BLaER1 treated with 17β-estradiol and CSF1 and Interleukin-3, amounts not matched to agents 10 nM and 100 nM (cell line): Measurements from ENCODE around the gene RPL27.

Experiments used
- H3K27ac ChIP-seq, 11 experiments: shearing (Covaris generic); formaldehyde crosslinking; 2 replicates each; pipeline ENCODE4 v1.8.1; 2022
- H3K27me3 ChIP-seq, 11 experiments: shearing (Covaris generic); formaldehyde crosslinking; 2 replicates each; pipeline ENCODE4 v1.8.1; 2022
- H3K36me3 ChIP-seq, 11 experiments: shearing (Covaris generic); formaldehyde crosslinking; 2 replicates each; pipeline ENCODE4 v1.8.1; 2022
- H3K4me1 ChIP-seq, 10 experiments: shearing (Covaris generic); formaldehyde crosslinking; 2 replicates each; pipeline ENCODE4 v1.8.1; 2022
- H3K4me2 ChIP-seq, 11 experiments: shearing (Covaris generic); formaldehyde crosslinking; 2 replicates each; pipeline ENCODE4 v1.8.1; 2022
- H3K4me3 ChIP-seq, 10 experiments: shearing (Covaris generic); formaldehyde crosslinking; 2 replicates each; pipeline ENCODE4 v1.8.1; 2022
- H3K9ac ChIP-seq, 11 experiments: shearing (Covaris generic); formaldehyde crosslinking; 2 replicates each; pipeline ENCODE4 v1.8.1; 2022
- H3K9me3 ChIP-seq, 11 experiments: shearing (Covaris generic); formaldehyde crosslinking; replicated peaks in 1 of 11; 2 replicates each; pipeline ENCODE4 v1.8.1; 2022
- H4K20me1 ChIP-seq, 11 experiments: shearing (Covaris generic); formaldehyde crosslinking; 2 replicates each; pipeline ENCODE4 v1.8.1; 2022
- Cebpa-rat ChIP-seq, 11 experiments: shearing (Covaris generic); IDR thresholded peaks; 2 replicates each; pipeline ENCODE4 v1.8.1; 2022

RPL27 gene

DNA sequence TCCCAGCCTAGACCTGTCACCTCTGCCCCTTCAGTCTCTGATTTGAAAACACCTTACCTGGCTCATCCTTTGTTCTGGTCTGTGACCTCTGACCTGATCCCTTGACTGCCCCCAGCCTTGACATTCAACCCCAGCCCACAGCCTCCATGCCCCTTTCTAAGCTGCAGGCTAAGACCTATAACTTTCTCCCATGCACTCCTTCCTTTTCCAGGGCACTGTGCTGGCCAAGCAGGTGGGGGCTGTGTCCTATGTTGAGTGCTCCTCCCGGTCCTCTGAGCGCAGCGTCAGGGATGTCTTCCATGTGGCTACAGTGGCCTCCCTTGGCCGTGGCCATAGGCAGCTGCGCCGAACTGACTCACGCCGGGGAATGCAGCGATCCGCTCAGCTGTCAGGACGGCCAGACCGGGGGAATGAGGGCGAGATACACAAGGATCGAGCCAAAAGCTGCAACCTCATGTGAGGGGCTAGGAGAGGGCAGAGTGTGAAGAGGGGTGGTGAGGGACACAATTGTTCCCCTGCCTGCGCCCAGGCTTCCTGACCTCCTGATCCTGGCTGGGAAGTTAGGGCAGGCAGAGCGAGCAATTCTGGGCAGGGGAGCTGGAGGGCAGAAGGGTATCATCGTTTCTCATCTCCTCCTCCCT is 30.1 kb downstream of the RPL27 start:
- Histone ChIP-seq H3K4me2 (no peak overlapping the region), H3K4me3 (no peak overlapping the region), H3K36me3 (no peaks in the 10 kb centered on the region), H3K27ac (no peak overlapping the region; a peak in 1 of 22 replicates), H3K9ac (no peak overlapping the region), H4K20me1 (no peaks in the 10 kb centered on the region; a peak in 1 of 22 replicates), H3K9me3 (no peaks in the 10 kb centered on the region), H3K4me1 (peaks cover 9 to 45% (median 31%) of the 10 kb centered on the region in 10 experiments; a peak in 18 of 20 replicates), H3K27me3 (peaks cover 0 to 20% (median 5%) of the 10 kb centered on the region in 11 experiments; a peak in 9 of 22 replicates)
- TF ChIP-seq Cebpa-rat (IDR thresholded peaks at IDR 0.05) = no peak

DNA sequence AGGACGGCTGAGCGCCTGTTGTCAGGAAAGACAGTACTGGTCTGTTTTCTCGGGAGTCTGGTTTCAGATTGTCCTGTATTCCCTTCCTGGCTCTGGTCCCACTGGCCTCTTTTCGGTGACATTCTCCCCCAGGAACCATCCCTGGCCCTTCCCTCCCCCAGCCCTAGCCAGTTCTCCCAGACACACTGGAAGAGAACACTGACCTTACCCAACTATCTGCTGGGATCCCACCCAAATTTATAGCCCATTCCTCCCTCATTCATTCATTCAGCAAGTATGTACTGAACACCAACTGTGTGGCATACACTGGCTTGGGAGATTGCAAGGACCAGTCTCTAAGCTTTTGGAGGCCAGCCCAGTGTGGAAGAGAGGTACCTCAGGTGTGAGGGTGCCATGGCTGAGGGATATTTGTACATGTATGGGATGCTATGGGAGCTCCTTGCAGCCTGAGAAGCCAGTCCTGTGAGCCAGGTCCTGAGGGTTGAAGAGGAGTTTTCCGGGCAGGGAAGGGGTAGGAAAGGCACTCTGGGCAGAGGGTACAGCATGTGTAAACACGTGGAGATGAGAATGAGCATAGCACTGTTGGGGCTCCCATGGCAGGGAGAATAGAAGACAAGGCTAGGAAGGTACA is 32.0 kb downstream of the RPL27 start:
- Histone ChIP-seq H4K20me1 (no peaks in the 10 kb centered on the region; a peak in 1 of 22 replicates), H3K36me3 (no peaks in the 10 kb centered on the region), H3K4me1 (peaks cover 4 to 48% (median 37%) of the 10 kb centered on the region in 10 experiments; a peak in 16 of 20 replicates), H3K27me3 (peaks cover 0 to 14% (median 5%) of the 10 kb centered on the region in 11 experiments; a peak in 8 of 22 replicates), H3K4me2 (no peak overlapping the region), H3K27ac (peak overlapping the region in 2 of 11 experiments; percentile 5 to 42; a peak in 2 of 22 replicates), H3K9ac (peak overlapping the region in 1 of 11 experiments; percentile 5; a peak in 1 of 22 replicates), H3K4me3 (no peak overlapping the region), H3K9me3 (no peaks in the 10 kb centered on the region)
- no peak for TF ChIP-seq Cebpa-rat (IDR thresholded peaks at IDR 0.05)

DNA sequence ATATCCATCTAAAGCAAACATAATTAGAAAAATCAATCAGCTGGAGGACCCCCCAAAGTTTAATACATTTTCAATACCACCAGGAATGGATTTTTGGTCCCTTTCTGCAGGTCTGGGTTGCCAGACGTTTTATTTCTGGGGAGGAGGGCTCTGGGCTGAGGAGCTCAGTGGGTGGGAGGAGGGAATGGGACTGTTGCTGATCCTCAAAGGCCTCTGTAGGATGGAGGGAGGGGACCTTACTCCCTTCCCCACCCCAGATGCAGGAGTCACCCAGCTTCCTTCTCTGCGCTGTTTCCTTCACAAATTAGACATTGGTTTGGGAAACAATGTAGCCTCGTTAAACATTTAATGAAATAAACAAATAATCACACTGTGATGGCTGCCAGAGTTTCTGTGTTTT is 33.4 kb downstream of the RPL27 start:
- no peak overlapping the region for H3K27ac ChIP-seq
- H3K27me3 ChIP-seq = no peaks in the 10 kb centered on the region; a peak in 1 of 22 replicates
- no peak overlapping the region for H3K9ac ChIP-seq
- peaks cover 4 to 34% (median 24%) of the 10 kb centered on the region in 10 experiments; a peak in 14 of 20 replicates for H3K4me1 ChIP-seq
- H4K20me1 ChIP-seq = 0 out of 22 replicates have a peak, but pooled peaks cover 0 to 4% (median 0%) of the 10 kb centered on the region in 11 experiments
- no peak overlapping the region for H3K4me3 ChIP-seq
- no peak for TF ChIP-seq Cebpa-rat (IDR thresholded peaks at IDR 0.05)
- H3K4me2 ChIP-seq = no peak overlapping the region
- H3K36me3 ChIP-seq = no peaks in the 10 kb centered on the region
- H3K9me3 ChIP-seq = no peaks in the 10 kb centered on the region

DNA sequence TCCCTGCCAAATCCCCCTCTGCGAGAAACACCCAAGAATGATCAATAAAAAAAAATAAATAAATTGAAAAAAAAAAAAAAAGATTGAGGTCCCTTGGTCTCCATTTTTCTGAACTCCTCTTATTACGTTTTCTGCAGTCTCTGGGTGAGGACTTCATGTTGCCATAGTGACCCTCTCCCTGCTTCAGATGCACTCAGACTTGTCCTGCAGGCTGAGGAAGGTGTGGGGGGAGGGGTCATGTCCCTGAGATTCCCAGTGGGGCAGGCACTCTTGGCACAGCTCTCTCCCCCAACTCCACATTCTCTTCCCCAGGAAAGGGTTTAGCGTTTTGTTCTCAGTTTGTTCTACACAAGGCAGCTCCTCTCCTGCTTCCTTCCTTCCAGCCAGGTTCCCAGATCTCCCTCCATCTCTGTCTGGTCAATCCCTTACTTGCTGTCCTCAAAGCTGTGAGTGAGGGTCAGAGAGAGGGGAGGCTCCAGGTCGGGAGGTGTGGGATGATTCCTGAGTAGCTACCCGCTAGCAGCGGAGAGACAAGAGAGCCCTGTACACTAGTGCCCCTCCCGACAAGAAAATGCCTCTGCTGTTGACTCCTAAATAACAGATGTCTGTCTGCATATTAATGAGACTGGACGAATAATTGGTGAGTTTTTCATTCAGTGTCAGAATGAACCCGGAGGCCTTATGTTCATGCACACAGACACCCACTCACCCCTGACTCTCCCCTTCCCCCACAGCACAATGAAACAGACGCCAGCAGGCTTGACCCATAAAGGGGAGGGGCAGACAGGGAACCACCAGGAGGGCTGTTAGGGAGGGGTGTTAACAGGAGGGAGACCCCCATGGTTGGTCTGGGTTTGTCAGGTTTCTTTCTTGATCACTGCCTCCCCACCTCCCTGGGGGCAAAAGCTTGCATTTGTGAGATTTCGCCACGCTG is 36.0 kb downstream of the RPL27 start:
- Histone ChIP-seq H3K4me2 (peak overlapping the region in 9 of 11 experiments; percentile 2 to 58 (median 28); a peak in 12 of 22 replicates), H3K9ac (peak overlapping the region in 3 of 11 experiments; percentile 25 to 35 (median 26); a peak in 2 of 22 replicates), H3K9me3 (no peaks in the 10 kb centered on the region)

DNA sequence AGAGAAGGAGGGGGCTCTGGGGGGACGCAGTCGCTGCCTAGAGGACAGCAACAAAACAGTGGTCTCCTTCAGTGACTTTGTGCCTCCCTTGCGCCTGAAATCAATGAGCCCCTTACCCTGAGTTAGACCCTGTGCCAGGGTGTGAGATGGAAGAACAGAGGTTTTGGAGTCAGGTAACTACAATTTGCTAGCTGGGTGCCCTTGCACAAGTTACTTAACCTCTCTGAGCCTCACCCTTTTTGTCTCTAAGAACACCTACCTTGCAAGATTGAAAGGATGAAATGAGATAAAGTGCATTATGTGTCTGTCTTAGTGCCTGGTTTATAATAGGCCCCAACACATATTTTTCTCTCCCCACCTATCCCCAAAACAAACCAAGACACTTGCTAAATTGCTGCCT is 36.7 kb downstream of the RPL27 start:
- H3K36me3 ChIP-seq = no peaks in the 10 kb centered on the region; a peak in 1 of 22 replicates
- H3K4me3 ChIP-seq = no peak overlapping the region
- H4K20me1 ChIP-seq = peaks cover 0 to 4% (median 0%) of the 10 kb centered on the region in 11 experiments; a peak in 1 of 22 replicates
- no peaks in the 10 kb centered on the region for H3K9me3 ChIP-seq
- H3K27ac ChIP-seq = no peak overlapping the region
- TF ChIP-seq Cebpa-rat (IDR thresholded peaks at IDR 0.05) = no peak
- H3K4me2 ChIP-seq = peak overlapping the region in 8 of 11 experiments; percentile 2 to 58 (median 28); a peak in 10 of 22 replicates
- peak overlapping the region in 2 of 11 experiments; percentile 26 to 35; a peak in 2 of 22 replicates for H3K9ac ChIP-seq
- no peaks in the 10 kb centered on the region for H3K27me3 ChIP-seq
- peaks cover 4 to 25% (median 20%) of the 10 kb centered on the region in 10 experiments; a peak in 14 of 20 replicates for H3K4me1 ChIP-seq

More for the DNA sequence above, 36.0 kb downstream of the RPL27 start:
- H3K27me3 ChIP-seq = no peaks in the 10 kb centered on the region
- H3K4me3 ChIP-seq = no peak overlapping the region
- peak overlapping the region in 1 of 11 experiments; percentile 12; a peak in 1 of 22 replicates for H3K27ac ChIP-seq
- no peaks in the 10 kb centered on the region; a peak in 1 of 22 replicates for H3K36me3 ChIP-seq
- no peak for TF ChIP-seq Cebpa-rat (IDR thresholded peaks at IDR 0.05)
- peaks cover 0 to 4% (median 0%) of the 10 kb centered on the region in 11 experiments; a peak in 1 of 22 replicates for H4K20me1 ChIP-seq
- H3K4me1 ChIP-seq = peaks cover 4 to 30% (median 20%) of the 10 kb centered on the region in 10 experiments; a peak in 14 of 20 replicates

DNA sequence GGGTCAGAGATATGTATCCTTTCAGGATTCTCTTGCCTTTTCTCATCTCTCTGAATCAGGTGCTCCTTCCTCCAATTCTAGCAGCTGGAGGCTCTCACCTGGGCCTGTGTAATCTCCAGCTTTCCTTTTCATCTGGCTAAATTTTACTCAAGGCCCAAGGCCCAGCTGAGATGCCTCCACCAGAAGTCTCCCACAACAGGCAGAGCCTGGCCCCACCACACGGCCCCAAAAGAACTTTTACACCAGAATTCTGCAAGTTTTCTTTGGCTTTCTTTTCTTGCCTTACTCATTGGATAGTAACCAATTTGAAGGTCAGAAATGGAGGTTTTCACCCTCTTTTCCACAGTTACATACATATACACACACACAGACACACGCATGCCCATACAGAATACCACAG is 41.4 kb downstream of the RPL27 start:
- H3K4me3 ChIP-seq = no peak overlapping the region
- no peak for TF ChIP-seq Cebpa-rat (IDR thresholded peaks at IDR 0.05)
- H3K27me3 ChIP-seq = no peaks in the 10 kb centered on the region
- no peak overlapping the region for H3K27ac ChIP-seq
- peaks cover 0 to 4% (median 0%) of the 10 kb centered on the region in 11 experiments; a peak in 1 of 22 replicates for H4K20me1 ChIP-seq
- H3K9ac ChIP-seq = no peak overlapping the region
- no peak overlapping the region for H3K4me2 ChIP-seq
- peaks cover 0 to 37% (median 21%) of the 10 kb centered on the region in 11 experiments; a peak in 17 of 22 replicates for H3K36me3 ChIP-seq
- H3K4me1 ChIP-seq = peaks cover 0 to 5% (median 3%) of the 10 kb centered on the region in 10 experiments; a peak in 14 of 20 replicates
- H3K9me3 ChIP-seq = no peaks in the 10 kb centered on the region

DNA sequence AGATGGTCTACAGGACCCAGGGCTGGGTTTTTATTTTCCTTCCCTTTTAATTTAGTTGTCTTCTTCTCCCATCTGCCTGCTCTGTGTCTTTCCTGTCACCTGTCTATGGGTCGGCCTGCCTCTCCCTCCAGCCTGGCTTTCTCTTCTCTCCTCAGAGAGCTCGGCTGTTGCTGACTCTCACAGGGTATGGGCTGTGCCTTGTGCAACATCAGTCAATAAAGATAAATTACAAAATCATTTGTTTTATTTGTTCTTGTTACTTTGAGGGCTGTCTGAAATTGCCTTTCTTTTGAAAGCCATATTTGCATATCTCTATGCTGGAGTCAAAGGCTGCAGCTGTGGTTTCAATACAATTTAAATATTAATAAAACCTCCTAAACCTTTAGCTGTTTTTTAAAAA is 42.4 kb downstream of the RPL27 start:
- no peaks in the 10 kb centered on the region for H3K27me3 ChIP-seq
- H3K9me3 ChIP-seq = no peaks in the 10 kb centered on the region
- H3K4me2 ChIP-seq = no peak overlapping the region
- H3K36me3 ChIP-seq = peaks cover 0 to 47% (median 31%) of the 10 kb centered on the region in 11 experiments; a peak in 19 of 22 replicates
- no peak for TF ChIP-seq Cebpa-rat (IDR thresholded peaks at IDR 0.05)
- H3K27ac ChIP-seq = no peak overlapping the region
- H3K4me1 ChIP-seq = no peaks in the 10 kb centered on the region
- H3K9ac ChIP-seq = no peak overlapping the region
- H4K20me1 ChIP-seq = peaks cover 0 to 4% (median 0%) of the 10 kb centered on the region in 11 experiments; a peak in 1 of 22 replicates
- H3K4me3 ChIP-seq = no peak overlapping the region

DNA sequence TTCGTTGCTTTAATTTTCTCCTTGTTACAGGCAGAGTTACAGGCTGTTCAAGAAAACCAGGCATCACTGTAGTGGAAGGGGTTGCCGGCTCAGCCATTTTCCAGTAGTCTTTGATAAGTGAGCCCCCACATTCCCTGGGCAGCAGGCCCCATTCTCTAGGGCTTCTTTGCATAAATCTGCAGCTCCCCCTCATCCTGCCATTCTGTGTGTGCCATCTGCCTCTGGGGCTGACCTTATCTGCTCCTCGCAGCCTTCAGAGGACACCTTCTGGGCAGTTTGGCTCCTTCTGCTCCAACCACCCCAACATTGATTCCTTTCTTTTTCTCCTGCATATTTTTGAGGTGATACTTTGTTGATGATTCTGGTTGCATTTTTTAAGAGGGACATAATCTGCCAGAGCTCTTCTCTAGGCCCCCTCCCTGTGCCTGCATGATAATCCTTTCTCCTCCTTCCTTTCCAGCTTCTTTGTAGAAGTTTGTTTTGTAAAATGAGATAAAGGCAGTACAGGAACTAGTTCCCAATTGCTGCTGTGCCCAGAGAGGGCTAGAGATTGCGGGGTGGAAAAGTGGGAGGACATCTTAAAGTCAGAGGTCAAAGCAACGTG is 43.9 kb downstream of the RPL27 start:
- Histone ChIP-seq H3K36me3 (peaks cover 0 to 61% (median 42%) of the 10 kb centered on the region in 11 experiments; a peak in 19 of 22 replicates), H3K27me3 (no peaks in the 10 kb centered on the region), H3K9me3 (no peaks in the 10 kb centered on the region), H3K4me1 (no peaks in the 10 kb centered on the region), H4K20me1 (no peaks in the 10 kb centered on the region; a peak in 1 of 22 replicates), H3K9ac (no peak overlapping the region), H3K4me2 (no peak overlapping the region), H3K4me3 (no peak overlapping the region), H3K27ac (no peak overlapping the region)
- no peak for TF ChIP-seq Cebpa-rat (IDR thresholded peaks at IDR 0.05)
